Measurements from ENCODE around the gene LRP5.
"Not testable (repeated sequence)": the region's sequence is repeated elsewhere in the genome, so short reads cannot be mapped to it uniquely, and the experiment has no call there.

- not testable (repeated sequence) for TF ChIP-seq POLR2A (IDR thresholded peaks at IDR 0.05; ENCODE audit: low read depth, low read length); TAF1 (IDR thresholded peaks at IDR 0.05; ENCODE audit: borderline replicate concordance, low read depth, low read length); POLR2AphosphoS5 (IDR thresholded peaks at IDR 0.05; ENCODE audit: low read depth, low read length)
Measured at GRCh38 chr11:68475626-68476025, 163.2 kb downstream of the LRP5 start.

All from GM12892 (cell line).